Kasumi-1 (cell line): ENCODE results near the gene NEXN.

ENCODE experiments used
- DNase-seq, 2 experiments: peaks; one replicate each; lab custom pipeline; 2025; lab: John Stamatoyannopoulos, UW

NEXN gene

DNA sequence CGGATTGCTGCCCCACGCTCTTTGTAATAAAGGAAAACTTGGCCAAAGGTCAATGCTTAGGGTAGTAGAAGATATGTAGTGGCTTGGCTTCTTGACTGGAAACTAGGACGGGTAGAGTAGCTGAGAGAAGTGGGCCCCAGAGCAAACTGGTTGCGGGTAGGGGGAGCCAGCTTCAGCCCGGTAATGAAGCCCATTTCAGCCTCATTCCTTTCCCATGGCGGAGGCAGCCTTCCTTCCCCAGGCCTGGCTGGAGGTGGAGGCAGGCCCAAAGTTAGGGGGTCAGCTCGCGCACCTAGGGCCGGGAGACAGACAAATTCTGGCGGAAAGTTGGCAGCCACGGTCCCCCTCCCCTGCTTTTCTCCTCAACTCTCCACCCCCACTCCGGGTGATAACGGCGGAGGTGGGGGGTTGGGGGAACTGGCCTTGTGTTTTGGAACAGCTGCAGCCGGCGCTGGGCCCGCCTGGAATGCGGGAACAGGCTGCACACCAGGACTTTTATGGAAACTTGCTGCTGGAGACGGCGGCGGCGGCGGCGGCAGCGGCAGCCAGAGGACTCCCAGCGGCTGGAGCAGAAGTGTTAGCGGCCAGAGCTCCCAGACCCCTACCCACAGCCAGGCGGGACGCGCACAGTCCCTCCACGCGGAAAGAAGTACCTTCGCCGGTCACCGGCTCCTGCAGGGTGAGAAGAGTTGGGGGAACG is at the start of gene NEXN:
TSS of gene NEXN (plus strand) at position 544 of the 700 bp plus-strand sequence. CDS start 27,483 bp downstream, outside the sequence.
- DNase-seq = peak; percentile 31 to 32

- DNase-seq = no peak
Measured at GRCh38 chr1:77841574-77841973, 46.9 kb upstream of the NEXN start.

DNA sequence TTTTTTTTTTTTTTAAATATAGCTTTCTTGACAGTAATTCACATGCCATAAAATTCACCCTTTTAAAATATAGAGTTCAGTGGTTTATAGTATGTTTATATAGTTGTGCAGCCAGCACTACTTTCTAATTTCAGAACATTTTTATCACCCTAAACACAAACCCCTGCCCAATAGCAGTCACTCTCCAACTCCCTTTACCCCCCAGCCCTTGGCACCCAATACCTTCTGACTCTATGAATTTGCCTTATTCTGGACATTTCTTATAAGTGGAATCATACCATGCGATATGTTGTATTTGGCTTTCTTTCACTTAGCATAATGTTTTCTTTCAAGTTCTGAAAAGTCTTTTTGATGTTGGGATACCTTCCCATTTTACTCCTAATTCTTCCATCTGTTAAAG is 42.5 kb upstream of the NEXN start:
- no peak for DNase-seq

DNA sequence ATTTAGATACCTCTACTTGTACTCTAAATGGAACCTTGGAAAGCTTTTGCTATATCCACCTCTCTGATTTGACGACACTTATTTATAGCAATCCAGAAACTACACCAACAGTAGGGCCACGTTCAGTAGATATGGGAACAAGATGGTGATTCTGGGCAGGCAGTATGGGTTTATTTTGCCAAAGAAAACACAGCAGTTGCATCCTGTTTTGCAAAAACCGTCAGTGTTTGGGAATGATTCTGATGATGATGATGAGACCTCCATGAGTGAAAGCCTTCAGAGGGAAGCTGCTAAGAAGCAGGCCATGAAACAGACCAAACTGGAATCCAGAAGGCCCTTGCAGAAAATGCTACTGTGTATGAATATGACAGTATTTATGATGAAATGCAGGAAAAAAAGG is 41.5 kb upstream of the NEXN start:
- no peak for DNase-seq

DNA sequence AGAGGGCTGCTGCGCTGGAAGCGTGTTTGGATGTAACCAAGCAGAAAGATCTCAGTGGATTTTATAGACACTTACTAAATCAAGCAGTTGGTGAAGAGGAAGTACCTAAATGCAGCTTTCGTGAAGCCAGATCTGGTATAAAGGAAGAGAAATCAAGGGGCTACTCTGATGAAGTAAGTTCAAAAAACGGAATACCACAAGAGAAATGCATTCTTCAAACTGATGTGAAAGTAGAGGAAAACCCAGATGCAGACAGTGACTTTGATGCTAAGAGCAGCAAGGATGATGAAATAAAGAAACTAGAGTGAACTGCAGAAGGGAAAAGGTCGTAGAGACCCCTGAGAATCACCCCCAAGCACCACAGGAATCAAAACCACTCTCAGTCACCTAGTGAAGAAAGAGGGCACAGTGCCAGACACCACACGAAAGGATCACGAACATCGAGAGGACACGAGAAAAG is 40.8 kb upstream of the NEXN start:
- no peak for DNase-seq

DNA sequence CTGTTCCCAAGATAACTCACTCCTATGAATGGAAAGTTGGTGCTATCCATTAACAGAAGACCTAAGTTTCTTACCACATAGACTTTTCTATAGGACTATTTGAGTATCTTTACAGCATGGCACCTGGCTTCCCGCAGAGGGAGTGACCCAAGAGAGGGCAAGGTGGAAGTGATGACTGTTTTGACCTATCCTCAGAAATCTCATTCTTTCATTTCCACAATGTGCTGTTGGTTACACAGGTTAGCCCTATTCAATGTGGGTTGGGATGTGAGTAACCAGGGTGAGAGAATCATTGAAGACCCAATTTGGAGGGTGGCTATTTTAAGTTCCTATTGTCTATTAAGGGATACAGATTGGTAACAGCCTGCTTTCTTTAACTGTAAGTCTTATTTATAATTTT is 38.3 kb upstream of the NEXN start:
- DNase-seq = no peak

DNA sequence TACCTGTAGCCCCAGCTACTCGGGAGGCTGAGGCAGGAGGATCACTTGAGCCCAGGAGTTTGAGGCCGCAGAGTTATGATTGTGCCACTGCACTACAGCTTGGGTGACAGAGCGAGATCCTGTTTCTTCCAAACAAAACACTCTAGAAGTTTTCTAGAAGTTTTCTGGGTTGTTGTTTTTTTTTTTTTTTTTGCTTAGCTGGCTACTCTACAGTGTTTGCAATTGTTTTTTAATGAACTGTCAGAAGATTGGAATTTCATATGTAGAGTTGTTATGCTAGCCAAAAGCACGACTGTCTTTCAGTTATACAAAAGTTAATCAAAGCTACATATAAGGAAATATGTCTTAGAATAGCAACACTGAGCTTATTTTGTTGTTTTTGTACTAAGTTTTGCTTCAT is 30.9 kb upstream of the NEXN start:
- no peak for DNase-seq

GRCh38 chr1:77858725-77859124 is 29.7 kb upstream of the NEXN start:
- DNase-seq = no peak

DNA sequence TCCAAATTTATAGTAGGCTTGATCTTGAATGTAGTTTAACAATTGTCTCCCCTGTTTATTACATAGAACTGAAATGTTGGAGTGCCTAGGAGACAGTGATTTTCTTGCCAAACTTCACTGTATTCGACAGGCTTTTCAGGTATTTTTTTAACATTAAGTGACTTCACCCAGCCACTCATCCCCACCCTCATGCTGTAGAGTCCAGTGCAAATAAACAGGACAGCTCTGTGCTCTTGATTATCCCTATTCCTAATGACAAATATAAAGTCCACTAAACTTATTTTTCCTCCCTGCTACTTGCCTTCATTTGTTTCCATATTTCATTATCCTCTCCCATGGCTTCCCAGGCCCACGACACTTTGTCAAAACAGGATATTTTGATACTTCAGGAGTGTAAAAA is 29.2 kb upstream of the NEXN start:
- no peak for DNase-seq

- DNase-seq = no peak
Measured at GRCh38 chr1:77866296-77866695, 22.1 kb upstream of the NEXN start.

GRCh38 chr1:77872645-77873044 is 15.8 kb upstream of the NEXN start:
- no peak for DNase-seq

DNA sequence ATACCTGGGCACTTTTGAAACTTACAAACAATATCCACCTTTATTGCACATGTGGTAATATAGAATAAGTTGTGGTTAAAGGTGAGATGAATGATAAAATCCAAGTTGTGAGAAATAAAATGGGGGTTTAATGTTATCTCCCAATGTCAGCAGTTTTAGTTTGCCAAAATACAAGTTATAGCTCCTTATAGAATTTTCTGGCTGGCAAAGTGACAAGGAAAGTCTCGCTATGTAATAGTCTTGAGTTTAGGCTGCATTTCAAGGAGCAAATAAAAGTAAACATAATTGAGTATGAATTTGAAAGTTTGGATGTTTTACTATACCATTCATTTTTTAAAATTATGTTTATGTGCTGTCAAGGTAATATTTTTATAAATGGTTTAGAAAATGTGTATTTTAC is 15.0 kb upstream of the NEXN start:
- DNase-seq = no peak

DNA sequence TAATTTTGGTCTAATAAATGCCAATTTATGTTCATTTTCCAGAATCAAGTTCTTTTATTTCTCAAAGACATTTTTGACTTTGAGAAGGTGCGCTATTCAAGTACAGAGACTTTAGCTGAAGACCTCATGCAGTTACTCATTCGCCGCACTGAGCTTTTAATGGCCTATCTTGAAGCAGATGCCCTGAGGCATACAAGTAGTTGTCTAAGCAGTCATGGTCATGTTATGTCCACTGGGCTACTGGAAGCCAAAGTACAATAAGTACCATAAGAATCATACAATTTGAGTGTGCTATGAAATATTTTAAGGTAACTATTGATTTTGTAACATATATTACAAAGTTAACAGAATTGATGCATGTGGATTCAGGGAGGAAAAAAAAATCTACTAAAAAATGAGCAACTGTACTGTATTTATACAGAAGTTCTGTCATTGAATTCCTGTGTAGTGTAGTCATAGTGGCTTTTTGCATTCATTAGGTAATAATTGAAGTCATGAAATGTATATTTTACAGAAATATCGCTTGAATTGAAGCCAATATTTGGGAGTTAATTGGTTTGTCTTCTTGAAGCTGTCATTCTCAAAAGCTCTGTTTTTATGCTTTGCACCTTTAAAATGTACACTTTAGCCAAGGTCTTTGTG is 13.5 kb upstream of the NEXN start:
- DNase-seq = no peak

- DNase-seq = no peak
Measured at GRCh38 chr1:77876884-77877283, 11.5 kb upstream of the NEXN start.

DNA sequence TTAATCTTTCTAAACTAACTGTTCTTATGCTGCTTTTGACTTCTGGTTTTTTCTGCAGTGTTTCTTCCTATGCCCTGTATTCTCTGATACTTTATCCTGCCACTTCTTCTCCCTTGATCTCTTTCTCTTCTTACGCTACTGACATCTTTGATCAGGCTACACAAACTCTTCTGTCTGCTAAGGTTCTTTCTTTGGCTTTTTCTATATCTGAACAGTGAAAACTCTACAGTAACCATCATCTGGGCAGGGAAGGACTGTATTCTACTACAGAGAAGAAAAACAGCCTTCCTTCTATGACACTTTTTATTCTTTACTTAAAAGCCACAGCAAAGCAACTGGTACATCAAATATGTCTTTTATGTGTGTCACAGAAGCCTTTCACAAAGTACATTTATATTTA is 7.4 kb upstream of the NEXN start:
- no peak for DNase-seq

DNA sequence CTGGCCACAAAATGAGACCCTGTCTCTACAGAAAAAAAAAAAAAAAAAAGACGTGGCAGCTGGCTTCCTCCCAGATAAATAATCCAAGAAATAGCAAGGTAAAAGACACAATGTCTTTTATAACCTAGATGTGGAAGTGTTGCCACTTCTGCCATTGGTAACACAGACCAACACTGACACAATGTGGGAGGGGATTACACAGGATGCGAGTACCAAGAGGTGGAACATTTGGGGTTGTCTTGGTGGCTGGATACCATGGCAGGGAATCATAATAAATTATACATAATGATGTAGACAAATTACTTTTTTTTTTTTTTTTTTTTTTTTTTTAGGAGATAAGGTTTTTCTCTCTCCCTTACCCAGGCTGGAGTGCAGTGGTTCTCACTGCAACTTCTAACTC is 6.0 kb upstream of the NEXN start:
- DNase-seq = no peak

GRCh38 chr1:77888781-77889642 is 588 bp downstream of the NEXN start:
- DNase-seq = peak; percentile 48

GRCh38 chr1:77889671-77890070 is 1.2 kb downstream of the NEXN start:
- no peak for DNase-seq

- no peak for DNase-seq
Measured at GRCh38 chr1:77891200-77891599, 2.8 kb downstream of the NEXN start.

- no peak for DNase-seq
Measured at GRCh38 chr1:77899647-77900320, 11.4 kb downstream of the NEXN start.

GRCh38 chr1:77900687-77901293 is 12.4 kb downstream of the NEXN start:
- peak; percentile 54 to 72 for DNase-seq

DNA sequence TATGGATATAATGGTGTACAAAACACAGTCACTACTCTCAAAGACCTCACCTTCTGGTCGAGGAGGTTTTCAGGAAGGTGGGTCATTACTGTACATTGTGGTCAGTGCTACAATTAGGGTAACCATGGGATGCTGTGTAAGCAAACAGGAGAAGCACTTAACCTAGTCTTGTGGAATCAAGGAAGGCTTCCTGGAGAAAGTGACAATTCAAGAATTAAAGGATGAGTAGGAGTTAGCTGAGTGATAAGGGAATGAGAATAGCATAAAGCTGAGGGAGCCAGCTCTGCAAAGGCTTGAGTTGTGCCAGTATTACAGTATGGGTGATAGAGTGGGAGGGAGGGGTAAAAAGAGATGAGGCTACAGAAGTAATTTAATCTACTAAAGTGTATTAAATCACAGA is 17.2 kb downstream of the NEXN start:
- no peak for DNase-seq
